Retinal pigment epithelial cell (primary cell): ENCODE measurements around the gene USP48.

Source experiments
- DNase-seq: peaks from one replicate; pipeline ENCODE4 v3.0.0-alpha.2; 2010; ENCODE audit warnings: low read depth
- H3K4me3 ChIP-seq: 2 replicates; pipeline ENCODE4 v1.5.1; 2011; ENCODE audit warnings: mild to moderate bottlenecking, low read length, control low read depth, moderate library complexity
- CTCF ChIP-seq: conservative IDR thresholded peaks from 2 replicates; pipeline ENCODE4 v1.5.1; 2011; ENCODE audit warnings: low read depth, low read length, control low read depth, inconsistent platforms

The USP48 gene

DNA sequence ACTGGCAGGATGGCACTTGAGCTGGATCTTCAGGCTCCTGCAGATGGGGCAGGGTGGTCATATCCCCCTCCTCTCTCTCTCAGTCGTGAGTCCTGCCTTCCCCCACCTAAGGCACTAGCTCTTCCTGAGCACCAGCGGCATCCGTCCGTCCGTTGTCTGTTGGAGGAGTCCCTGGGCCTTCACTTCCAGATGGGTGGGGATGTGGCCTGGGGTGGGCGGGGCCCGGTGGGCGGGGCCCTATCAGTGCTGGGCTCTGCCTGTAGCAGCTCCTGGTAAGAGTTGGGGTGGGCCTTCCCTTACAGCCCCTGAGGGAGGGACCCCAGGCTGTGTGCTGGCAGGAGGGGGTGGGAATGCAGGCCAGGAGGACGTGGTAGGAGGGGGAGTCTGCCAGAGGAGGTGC, 39.4 kb upstream of the USP48 start:
- no peak overlapping the region for H3K4me3 ChIP-seq
- DNase-seq: no peak
- no peak for TF ChIP-seq CTCF

DNA sequence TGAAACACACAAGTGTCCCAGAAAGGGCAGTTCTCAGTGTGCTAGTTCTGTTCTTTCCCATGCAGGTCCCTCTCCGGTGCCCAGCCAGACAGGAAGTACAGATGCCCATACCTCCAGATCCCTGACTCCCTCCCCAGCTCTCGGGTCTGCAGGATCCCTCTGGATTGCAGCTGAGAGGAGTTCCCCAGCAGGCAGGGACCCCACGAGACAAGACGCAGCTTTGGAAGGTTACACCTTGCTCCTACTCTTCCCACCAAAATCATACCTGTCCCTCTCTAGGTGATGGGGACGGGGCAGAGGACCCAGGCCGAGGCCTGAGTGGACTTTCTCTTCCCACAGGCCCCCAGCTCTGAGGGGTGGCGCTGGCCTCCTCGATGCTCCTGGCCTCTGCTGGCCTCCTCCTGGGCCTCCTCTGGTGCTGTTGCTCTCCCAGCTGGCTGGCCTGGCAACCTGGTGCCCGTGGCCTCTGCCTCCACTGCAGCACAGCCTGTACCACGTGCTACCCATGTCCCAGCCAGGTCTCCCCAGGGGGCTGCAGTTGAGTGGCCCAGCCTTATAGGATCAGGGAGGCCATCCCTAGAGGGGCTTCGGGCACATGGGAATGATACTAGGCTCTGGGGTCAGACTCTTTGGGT, 38.6 kb upstream of the USP48 start:
- H3K4me3 ChIP-seq: no peak overlapping the region
- no peak for TF ChIP-seq CTCF
- no peak for DNase-seq

DNA sequence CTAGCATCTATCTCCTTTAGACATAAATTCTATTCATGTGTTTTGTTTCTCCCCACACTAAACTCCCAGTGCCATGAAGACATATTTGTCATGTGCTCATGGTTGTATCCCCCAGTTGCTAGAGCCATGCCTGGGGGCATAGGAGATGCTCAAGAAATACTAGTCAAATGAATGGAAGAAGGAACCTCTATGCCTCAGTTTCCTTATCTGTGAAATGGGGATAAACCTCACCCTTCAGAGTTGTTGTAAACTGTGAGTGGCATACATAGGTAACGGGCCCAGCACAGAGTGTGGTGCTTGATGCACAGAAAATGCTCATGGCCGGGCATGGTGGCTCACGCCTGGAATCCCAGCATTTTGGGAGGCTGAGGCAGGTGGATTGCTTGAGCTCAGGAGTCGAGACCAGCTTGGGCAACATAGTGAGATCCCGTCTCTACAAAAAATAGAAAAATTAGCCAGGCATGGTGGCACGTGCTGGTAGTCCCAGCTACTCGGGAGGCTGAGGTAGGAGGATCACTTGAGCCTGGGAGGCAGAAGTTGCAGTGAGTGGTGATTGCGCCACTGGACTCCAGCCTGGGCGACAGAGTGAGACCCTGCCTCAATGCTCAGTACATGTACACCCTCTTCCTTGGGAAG, 37.8 kb upstream of the USP48 start:
- no peak for TF ChIP-seq CTCF
- DNase-seq: no peak
- no peak overlapping the region for H3K4me3 ChIP-seq

- TF ChIP-seq CTCF: no peak
- DNase-seq: no peak
- no peak overlapping the region for H3K4me3 ChIP-seq
These were observed 35.7 kb upstream of the USP48 start for GRCh38 chr1:21818656-21819055.

DNA sequence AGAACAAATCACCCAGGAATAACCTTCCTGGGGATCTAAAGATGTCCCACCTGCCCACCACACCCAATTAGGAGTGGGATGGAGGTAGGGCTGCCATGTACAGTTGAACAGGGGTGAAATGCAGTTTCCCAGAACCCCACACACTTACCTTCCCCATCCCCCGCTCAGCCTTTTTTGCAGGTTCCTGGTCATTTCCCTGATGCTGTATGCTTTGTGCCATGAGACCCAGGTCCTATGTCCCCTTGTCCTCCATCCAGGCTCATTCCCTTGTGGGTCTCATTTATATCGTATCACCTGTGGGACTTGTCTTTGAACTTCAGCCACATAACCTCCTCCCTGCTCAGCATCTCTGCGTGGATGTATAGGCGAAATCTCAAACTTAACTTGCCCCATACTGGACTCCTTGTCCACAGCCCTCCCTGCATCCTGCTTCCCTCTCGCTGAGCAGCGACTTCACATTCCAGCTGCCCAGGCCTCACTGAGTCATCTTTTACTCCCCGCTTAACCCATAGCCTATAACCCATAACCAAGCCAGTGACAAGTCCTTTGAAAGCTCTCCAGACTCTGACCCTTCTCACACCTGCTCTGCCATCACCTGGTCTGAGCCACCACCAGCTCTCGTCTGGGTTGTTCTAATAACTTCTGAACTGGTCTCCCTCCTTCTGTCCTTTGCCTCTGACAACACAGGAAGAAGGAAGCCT, 33.8 kb upstream of the USP48 start:
- peak; percentile 12 for DNase-seq
- no peak for TF ChIP-seq CTCF
- no peak overlapping the region for H3K4me3 ChIP-seq

DNA sequence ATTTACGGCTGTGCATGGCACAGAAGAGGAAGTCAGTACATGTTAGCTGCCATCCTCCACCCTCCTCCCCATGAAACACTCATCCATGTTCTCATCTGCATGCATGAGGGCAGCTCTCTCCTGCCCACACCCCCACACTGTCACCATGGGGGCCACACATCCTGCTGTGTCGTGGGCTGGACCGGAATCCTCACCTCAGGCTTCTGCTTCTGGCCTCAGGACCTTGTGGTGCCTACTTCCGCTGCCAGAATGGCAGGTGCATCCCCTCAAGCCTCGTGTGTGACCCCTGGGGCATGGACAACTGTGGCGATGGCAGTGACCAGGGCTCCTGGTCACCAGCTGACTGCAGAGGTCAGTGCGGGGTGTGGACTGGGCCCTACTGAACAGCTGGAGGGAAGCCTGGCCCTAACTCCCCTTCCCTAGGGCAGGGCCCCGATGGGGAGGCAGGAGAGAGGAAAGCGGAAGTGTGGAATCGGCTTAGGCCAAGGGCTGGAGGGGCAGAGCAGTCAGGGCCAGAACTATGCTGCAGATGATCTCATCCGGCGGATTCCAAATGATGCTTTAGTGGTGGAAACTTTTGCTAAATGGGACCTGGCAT, 32.9 kb upstream of the USP48 start:
- no peak for DNase-seq
- TF ChIP-seq CTCF: no peak
- H3K4me3 ChIP-seq: no peak overlapping the region
